GM12864 (cell line): ENCODE measurements around the gene DHRS1.
A peak's percentile ranks its signal among the peaks of the same experiment; 100 is the strongest.

Source experiments
- DNase-seq: peaks from one replicate; pipeline ENCODE4 v3.0.0-alpha.2; 2011; ENCODE audit warnings: low read depth
- H3K4me3 ChIP-seq: 2 replicates; pipeline ENCODE4 v1.5.1; 2011; ENCODE audit warnings: mild to moderate bottlenecking, low read depth, low read length, control low read depth
- CTCF ChIP-seq: IDR thresholded peaks from 2 replicates; pipeline ENCODE4 v1.5.1; 2011; ENCODE audit warnings: low read depth, mild to moderate bottlenecking, moderate library complexity, low read length, control low read depth, inconsistent platforms; ENCODE audit errors: missing control alignments

The DHRS1 gene

DNA sequence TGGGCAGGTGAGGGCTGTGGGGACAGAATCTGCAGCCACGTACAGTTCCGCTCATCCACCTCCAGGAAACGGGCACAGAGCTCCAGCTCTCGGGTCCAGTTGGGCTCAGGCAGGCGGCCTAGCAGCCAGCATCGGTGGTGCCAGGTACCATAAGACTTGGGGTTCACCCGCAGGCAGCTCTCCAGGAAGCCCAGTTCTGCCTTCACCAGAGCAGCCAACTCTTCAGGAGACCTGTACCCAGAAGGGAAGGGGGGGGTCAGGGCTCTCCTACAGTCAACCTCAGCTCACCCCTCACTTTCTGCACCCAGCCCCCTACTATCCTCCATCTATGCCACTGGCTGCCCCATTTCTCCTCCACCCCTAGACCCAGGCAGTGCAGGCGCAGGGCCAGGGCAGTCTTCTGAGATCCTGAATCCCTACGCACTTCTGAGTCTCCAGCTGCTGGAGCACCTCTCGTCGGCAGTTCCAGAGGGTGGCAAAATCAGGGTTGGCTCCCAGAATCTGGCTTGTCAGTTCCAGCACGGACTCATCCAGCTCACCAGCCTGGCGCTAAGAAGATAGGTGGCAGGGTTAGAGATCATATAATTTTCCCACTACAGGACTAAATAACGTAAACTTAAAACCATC is 29.6 kb downstream of the DHRS1 start:
- H3K4me3 ChIP-seq = peak overlapping the region; percentile 68; the same call in 1 of the 2 replicates
- no peak for TF ChIP-seq CTCF

GRCh38 chr14:24269368-24269767 is 30.2 kb downstream of the DHRS1 start:
- TF ChIP-seq CTCF = no peak
- H3K4me3 ChIP-seq = no peak overlapping the region
- no peak for DNase-seq

More for the DNA sequence above, 29.6 kb downstream of the DHRS1 start:
- DNase-seq = no peak

DNA sequence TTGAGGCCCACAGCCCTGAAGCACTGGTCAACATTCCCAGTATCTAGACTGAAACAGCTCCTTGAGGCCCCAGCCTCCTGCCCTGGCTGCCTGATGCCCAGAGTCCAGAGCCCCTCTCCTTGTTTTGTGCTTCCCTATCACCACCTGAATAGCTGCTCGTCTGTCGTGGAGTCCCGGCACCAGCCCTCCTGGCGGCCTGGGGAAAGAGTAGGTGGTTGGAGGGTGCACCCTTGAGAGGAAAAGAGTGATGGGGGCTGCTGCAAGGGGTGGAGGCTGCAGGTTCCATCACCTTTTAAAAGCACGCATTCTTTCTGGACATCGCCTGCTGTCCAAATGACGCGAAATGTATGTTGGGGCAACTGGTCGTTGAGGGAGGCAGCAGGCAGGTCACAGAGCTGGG is 31.4 kb downstream of the DHRS1 start:
- H3K4me3 ChIP-seq = no peak overlapping the region
- no peak for TF ChIP-seq CTCF
- no peak for DNase-seq

GRCh38 chr14:24267516-24267915 is 32.1 kb downstream of the DHRS1 start:
- TF ChIP-seq CTCF = no peak
- no peak for DNase-seq
- H3K4me3 ChIP-seq = no peak overlapping the region

GRCh38 chr14:24266344-24267244 is 33.0 kb downstream of the DHRS1 start:
- DNase-seq = no peak
- no peak overlapping the region for H3K4me3 ChIP-seq
- TF ChIP-seq CTCF = no peak

DNA sequence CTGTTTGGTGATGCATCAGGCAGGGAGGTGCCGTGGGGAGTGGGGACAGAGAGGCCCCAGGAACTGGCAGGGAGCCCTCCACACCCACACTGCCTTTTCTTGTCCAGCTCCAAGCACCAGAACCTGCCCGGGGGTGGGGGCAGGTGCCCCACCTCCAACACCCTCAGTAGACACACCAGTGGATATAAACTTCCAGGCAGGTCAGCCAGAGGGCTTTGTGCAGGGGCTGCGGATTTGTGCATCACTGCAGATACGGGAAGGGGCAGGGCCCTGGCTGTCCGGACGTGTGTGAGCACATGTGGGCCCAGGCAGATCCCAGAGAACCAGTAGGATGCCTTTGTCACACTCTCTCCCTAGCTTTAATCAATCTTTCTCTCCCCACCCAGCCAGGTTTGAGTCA is 35.3 kb downstream of the DHRS1 start:
- no peak for DNase-seq
- TF ChIP-seq CTCF = no peak
- no peak overlapping the region for H3K4me3 ChIP-seq
